H1 (cell line): ENCODE measurements around the gene SLC1A7. TPM values are rescaled to one million over a fixed set of nuclear protein-coding genes. Genes with fewer than 3 reads are reported as not detected.

Experiments
- PHF8 ChIP-seq: fragments of 200-600 bp; sonication (generic); conservative IDR thresholded peaks from 2 replicates; pipeline ENCODE4 v1.7.1; 2012; ENCODE audit warnings: low read depth, mild to moderate bottlenecking, inconsistent platforms, low read length, moderate library complexity
- POLR2AphosphoS5 ChIP-seq: IDR thresholded peaks from 2 replicates; pipeline ENCODE4 v1.6.1; 2011; ENCODE audit warnings: low read depth, low read length
- SP1 ChIP-seq: IDR thresholded peaks from 2 replicates; pipeline ENCODE4 v1.6.1; 2011; ENCODE audit warnings: low read depth, low read length
- TEAD4 ChIP-seq: IDR thresholded peaks from 2 replicates; pipeline ENCODE4 v1.6.1; 2012; ENCODE audit warnings: low read depth, low read length, inconsistent platforms, mixed read lengths
- polyA plus RNA-seq, 7 experiments: library from polyadenylated mRNA; depleted of rRNA in 3 of 7; stranded (reverse) in 5 of 7; unstranded in 2 of 7; fragments of >200 nt in 5 of 7; fragments of 200-250 nt in 2 of 7; gene quantifications; 1 replicate in 5 of 7; 2 replicates in 1 of 7; 4 replicates in 1 of 7; pipeline versions ENCODE4 v1.2.1 to v1.2.3, GENCODE V29; 2011 to 2013; ENCODE audit warnings: missing spikeins in 2 of 7, mixed read lengths in 2 of 7
- total RNA-seq: library from RNA; stranded (reverse); fragmentation: NEBNext Ultra II Directional; extraction: Animal tissue kit (Norgen Biotek cat#: 25700); gene quantifications from 2 replicates; pipeline ENCODE4 v1.2.1, GENCODE V29; 2021

SLC1A7 gene
- total and polyA plus RNA-seq, 2 of the 8 experiments (the other 6 are each of a cell fraction or from before 2014, with no cell fraction given): not detected

GRCh38 chr1:53069265-53069662, 73.2 kb downstream of the SLC1A7 start (continued):
- TF ChIP-seq TEAD4 (no peak), SP1 (no peak), PHF8 (no peak), POLR2AphosphoS5 (no peak)
